ENCODE data around the gene GTPBP4.
"Not testable (repeated sequence)": the region's sequence is repeated elsewhere in the genome, so short reads cannot be mapped to it uniquely, and the experiment has no call there.

GTPBP4 gene

DNA sequence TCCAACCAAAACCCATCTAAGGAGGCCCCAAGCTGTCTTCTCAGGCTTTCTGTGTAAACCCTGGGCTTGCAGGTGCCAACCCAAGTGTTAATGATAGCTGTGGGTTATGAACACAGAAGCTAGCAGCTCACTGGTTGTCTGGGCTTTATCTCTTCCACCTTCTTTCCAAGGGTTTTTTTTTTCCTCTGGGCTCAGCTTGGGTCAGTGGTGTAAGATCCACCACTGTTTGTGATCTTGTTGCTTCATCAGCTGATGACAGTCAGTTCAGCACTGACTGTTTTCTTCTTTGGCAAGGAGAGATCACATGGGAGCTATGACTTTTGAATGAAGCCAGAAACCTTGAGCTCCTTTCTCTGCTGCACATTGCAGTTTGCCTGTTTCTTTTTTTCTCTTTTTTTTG lies 4.6 kb downstream of the GTPBP4 start:
- no peak for DNase-seq

DNA sequence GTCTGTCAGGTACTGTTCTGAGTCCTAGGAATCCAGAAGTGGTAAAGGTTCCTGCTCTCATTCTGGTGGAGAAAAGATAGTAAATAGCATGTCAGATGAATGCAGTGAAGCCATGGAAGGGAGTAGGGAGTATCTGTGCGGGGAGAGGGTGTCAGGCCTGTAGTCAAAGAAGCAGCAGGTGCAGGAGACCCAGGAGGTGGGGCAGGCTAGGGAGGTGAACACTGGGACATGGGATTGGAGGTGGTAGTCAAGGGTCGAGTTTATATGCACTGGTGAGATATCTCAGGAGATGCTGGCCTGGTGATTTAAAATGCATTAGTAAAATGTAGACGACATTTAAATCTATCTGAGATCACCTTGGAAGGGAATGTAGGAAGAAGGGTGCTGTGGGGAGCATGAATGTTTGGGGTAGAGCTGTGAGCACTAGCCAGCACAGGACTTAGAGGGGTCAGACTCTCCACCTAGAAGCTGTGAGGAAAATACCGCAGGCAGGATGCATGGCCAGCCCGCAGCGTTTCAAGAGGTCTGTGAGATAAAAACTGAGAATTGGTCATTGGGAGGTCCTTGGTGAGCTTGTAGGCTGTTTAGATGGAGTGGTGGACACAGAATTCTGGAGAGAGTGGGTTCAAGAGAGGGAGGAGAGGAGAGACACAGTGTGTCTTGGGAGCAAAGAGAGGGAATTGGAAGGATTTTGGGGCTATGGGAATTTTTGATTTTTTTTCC lies 6.8 kb downstream of the GTPBP4 start:
- DNase-seq = no peak

DNA sequence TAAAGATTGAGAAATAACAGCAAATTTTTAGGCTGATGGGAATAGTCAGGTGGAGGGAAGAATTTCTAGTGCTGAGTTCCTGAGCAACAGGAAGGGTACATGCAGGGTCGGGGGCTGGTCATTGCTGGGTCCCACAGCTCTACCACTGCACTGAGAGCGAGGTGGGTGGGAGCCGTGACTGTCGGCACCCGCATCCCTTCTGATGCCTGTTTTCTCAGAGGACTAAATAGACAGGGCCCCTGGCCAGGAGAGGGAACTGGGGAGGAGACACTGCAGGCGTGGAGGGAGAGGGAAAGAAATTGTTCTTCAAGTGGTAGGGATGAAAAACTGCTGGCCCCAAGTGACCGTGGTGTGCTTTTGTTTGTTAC lies 7.3 kb downstream of the GTPBP4 start:
- no peak for DNase-seq

DNA sequence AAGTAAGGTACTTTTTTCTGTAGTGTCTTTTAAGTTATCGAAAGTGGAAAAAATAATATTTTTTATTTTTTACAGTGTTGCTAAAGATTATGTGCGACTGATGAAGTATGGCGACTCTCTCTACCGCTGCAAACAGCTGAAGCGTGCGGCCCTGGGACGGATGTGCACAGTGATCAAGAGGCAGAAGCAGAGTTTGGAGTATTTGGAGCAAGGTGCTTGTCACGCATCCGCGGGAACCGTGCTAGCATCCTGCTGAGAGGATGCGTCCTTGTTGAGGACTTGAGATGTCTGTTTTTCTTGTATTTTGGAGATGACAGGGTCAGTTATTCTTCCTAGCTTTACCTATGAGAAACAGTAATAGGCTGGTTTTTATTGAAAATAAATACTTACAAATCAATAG lies 7.8 kb downstream of the GTPBP4 start:
- DNase-seq = no peak

DNA sequence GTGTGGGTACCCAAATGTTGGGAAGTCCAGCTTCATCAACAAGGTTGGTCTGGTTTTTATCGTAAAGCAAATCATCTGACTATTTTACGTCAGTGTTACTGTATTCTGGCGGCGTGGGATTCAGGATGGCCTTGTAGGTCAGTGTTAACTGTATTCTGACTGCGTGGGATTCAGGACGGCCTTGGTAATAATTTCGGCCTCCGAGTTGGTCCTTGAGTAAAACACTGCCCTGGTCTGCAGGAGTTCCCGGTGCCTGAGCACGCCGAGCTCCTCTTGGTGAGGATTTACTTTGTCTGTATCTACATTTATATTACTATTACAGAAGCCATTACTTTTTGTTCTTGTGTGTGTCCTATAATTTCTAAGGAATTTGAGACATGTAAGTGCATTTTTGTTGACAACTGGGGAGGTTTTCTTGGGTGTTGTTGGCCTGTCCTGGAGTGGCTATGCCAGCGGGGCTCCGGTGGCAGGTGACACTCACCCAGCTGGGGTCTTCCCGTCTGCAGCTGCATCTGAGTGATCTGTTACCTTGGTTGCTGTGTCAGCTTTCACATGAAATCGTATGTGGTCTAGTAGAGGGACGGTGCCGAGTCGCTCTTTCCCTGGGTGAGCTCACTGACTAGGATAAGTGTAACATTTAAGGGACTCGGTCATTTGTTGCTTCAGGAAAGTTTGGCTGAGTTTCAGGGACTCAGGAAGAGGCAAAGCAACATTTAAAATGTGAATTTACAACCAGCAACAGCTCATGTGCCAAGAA lies 9.2 kb downstream of the GTPBP4 start:
- no peak for DNase-seq

DNA sequence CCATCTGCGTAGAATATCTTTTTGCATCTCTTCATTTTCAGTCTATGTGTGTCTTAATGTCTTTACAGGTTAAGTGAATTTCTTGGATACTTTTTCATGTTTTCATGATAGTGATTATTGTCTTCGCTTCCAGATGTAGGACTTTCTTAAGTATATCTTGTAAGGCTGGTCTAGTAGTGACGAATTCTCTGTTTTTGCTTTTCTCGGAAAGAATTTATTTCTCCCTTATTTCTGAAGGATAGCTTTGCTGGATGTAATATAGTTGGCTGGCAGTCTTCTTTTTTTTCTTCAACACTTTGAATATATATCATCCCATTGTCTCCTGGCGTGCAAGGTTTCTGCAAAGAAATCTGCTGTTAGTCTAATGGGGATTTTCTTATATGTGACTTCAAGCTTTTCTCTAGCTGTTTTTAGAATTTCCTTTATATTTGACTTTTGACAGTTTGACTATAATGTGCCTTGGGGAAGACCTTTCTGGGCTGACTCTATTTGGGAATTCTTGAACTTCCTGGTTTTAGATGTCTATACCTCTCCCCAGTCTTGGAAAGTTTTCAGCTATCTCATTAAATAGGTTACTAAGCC lies 14.3 kb downstream of the GTPBP4 start:
- DNase-seq = no peak

DNA sequence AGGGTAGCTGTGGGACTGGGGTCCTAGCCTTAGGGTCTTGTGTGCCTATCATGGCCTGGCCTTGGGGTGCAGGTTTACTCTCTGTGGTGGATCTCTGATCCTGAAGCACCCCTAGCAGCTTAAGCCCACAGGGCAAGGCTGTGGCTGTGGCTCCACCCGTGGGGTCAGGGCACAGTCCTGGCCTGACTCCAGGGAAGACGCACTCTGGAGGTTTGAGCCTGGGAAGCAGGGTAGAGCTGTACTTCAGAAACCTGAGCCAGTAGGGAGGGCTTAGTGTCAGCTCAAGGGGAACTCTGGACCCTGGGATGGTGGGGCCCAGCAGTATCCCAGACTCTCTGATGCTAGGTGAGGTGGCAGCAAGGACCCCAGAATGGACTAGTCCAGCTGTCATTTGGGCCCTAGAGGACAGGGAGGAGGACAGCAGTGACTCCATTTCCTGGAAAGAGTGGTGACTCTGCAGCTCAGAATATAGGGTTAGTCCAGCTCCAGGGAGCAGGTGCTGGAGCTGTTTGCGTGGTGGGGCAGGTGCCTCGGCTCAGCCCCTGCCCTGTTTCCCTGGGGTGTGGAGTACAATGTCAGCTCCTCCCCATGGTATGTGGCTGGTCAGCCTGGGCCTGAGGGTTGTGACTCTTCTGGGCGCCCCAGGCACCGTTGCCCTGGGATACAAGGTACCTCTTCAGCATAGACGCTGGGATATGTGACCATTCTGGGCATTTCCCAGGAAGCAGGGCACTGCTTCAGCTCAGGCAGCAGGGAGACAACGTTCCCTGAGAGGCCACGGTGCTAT lies 15.8 kb downstream of the GTPBP4 start:
- no peak for DNase-seq

DNA sequence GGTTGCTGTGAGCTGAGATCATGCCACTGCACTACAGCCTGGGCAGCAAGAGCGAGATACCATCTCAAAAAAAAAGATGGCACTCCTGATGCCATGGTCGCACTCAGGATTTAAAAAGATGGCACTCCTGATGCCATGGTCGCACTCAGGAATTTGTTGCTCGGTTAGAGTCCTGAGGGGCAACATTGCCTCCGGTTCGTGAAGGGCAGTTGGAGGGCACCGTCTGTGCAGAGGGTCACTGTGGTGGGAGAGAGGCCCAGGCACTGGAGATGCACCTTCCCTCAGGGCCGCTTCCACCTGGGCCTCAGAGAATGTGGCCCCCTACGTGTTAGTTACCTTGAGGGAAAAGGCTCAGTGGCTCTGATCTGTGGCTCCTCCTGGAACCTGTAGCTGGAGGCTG lies 18.3 kb downstream of the GTPBP4 start:
- DNase-seq = no peak

DNA sequence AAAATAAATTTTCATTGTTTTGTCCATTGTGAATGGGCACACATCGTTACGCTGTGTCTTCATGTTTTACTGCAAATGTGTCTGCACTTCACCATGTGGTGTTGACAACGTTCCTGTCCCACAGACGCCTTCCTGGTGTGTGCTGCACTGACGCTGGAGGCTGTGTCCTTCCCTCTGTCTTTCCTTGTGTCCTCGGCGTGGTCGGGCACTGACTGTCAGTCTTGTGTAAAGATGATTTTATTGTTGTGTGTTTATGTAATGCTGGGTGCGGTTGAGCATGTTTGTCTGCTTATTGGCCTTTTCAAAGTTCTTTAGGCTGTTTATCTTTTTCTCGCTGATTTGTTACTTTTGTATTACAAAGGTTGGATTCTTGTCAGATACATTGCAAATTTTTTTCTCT lies 19.3 kb downstream of the GTPBP4 start:
- DNase-seq = no peak

DNA sequence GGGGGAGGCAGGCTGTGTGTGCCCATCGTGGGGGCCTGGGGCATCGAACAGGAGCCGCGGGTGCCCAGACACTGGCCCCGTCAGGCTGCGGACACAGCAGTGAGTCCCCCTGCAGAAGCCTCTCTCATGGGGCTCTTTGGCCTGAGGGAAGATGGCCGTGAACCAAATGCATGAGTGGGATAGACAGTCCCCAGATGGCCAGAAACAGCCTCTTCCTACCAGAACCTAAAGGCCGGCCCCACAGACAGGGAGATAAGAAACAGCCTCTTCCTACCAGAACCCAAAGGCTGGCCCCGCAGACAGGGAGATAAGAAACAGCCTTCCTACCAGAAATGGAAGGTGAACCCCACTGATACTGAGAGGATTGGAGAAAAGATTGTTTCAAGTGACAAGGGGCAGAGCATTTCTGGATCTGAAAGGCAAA lies 20.8 kb downstream of the GTPBP4 start:
- no peak for DNase-seq

DNA sequence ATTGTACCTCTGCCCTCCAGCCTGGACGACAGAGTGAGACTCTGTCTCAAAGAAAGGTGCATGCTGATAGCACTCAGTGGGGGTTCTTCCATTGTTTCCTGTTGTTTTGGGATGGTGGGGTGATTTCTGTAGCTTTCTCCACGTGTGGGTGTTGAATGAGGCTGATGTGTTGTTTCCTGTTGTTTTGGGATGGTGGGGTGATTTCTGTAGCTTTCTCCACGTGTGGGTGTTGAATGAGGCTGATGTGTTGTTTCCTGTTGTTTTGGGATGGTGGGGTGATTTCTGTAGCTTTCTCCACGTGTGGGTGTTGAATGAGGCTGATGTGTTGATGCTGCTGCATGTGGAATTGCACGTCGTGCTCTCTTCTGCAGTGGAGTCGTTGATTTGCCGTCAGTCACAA lies 21.7 kb downstream of the GTPBP4 start:
- DNase-seq = not testable (repeated sequence)

DNA sequence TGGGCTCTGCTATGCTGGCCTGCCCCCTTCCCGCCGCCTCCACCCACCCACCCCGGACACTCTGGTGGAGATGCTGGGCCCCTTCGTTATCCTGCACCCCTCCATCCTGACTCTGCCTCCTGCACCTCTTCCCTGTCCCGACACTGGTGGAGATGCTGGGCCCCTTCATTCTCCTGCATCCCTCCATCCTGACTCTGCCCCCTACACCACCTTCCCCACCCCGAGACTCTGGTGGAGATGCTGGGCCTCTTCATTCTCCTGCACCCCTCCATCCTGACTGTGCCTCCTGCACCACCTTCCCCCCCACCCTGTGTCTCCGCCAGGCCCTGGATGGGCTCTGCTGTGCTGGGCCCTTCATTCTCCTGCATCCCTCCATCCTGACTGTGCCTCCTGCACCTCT lies 22.5 kb downstream of the GTPBP4 start:
- DNase-seq = no peak

DNA sequence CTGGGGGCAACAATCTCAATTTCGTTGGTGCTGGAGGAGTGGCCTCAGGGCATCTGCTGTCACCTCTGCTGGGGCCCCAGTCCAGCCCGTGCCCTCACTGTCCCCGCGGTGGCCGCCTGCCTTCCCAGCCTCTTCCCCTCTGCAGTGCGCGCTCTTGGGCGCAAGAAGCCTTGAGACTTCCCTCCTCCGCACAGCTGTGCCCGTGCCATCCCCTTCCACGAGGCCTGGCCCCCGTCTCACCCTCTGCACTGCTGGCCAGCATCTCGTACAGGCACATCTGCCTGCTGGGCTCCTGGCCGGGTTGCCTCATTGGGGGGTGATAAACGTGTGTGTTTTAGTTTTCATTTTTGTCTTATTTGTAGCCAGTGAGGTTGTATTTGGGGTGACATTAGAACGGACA lies 23.5 kb downstream of the GTPBP4 start:
- no peak for DNase-seq

DNA sequence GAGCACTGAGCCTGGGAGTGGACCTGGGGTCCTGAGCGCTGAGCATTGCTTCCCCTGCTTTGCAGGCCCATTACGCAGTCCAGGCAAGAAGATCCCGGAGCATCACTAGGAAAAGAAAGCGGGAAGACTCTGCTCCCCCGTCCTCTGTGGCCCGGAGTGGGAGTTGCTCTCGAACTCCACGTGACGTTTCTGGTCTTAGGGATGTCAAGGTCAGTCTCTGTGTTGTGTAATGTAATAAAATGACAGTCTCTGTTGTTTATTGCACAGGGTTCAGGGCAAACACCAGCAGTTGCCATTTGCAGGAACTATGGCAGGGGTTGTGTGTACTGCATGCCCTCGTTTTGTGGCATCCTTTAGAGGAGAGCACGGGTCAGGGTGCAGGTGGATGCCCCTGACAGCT lies 27.5 kb downstream of the GTPBP4 start:
- no peak for DNase-seq

DNA sequence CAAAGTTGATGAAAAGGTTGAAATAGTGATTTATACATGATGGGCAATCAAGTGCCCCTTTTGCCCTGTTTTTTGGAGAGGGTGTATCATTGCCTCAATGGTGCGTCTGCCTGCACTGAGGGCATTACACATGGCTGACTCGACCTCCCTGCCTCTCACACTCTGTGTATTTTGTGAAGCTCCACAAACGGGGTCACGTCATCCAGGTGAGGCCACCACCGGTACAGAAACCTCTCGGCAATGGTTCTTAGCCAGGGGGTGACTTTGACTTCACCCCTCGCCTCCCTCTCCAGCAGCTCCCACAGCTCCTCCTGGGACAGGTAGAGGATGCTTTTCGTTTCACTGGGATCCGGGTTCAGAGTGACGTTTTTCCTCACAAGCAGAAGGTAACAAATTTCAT lies 31.1 kb downstream of the GTPBP4 start:
- no peak for DNase-seq

DNA sequence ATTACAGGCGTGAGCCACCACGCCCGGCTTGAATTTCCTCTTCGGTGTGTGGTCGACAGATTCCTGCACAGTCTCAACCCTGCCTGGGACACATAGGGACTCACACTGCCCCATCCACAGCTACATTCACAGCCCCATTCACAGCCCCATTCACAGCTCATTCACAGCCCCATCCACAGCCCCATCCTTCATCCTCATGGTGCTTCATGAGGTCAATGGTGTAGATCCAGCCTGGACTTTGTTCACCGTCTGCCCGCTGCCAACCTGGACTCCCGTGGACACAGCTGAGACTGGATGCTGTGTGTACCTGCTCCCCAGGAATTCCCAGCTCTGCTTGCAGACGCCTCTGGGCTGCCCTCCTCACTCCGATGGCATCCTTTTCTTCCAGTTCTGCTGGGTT lies 32.2 kb downstream of the GTPBP4 start:
- DNase-seq = no peak

DNA sequence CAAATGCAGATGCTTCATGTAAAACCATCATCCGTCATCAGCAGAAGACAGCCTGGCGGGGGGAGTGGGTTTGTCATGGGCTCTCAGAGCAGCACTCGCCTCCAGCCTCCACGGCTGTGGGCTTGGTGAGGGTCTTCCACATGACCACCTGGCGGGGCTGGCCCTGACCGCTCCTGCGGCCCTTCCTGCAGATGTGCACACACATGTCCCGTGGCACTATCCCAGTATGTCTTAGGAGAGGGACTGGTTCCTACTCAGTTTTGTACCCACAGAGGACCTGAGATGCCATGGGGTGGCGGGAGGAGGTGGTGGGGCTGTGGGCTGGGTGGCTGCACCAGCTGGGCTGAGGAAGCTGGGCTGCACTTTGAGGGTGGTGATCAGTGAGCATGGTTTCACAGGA lies 32.7 kb downstream of the GTPBP4 start:
- DNase-seq = no peak

DNA sequence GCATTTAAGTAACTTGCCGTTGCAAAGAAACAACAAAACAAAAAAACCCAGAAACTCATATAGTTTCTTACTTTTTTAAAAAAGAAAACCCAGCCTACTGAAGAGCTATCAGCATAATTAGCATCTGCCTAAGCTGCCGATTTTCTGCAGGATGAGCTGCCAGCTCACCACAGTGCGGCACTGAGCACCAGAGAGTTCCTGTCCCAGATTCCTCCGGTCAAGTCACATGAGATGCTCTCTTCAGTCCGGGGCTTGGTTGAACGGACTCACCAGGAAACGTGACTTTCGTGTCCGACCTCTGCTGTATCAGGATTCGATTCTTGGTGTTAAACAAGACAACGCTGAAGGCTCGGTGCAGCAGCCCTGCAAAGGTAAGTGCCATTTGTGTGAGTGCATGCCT lies 34.2 kb downstream of the GTPBP4 start:
- DNase-seq = no peak

DNA sequence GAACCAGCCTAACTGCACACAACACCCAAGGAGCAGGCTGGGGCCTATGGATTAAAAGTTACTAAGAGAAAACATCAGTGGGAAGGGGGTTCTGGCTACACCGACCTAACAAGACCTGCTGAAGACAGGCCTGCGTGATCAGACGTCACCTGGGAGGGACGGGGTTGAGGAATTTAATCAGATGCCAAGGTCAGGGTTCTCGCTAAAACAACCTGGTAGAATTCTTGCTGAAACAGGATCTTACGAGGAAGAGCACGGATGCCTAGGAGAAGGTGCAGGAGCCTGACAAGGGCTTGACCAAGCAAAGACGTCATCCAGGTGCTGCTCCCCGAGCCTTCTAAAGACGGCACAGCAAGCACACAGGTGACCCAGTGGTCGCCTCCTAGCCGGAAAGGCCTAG lies 35.9 kb downstream of the GTPBP4 start:
- DNase-seq = no peak

DNA sequence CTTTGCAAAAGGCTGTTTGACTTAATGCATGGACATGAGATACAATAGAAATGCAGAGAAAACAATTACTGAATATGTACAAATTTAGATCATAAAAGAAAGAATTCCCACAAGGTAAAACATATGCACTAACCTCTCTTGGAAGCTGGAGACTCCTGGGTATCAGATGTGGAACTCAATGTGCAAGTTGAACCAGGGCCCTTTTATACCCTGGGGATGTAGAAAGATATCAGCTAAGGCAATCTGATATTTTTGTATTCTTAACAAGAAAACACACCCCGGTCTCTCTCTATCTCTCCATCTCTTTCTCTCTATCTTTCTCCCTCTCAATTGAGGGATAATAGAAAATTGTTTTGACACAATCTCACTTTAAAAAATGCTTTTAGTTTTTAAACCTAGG lies 37.4 kb downstream of the GTPBP4 start, which contains the start of gene IDI2:
Gene IDI2, minus strand, starts transcription at position 177 of the 400 bp plus-strand sequence. CDS start 1,136 bp downstream, outside the sequence.
- DNase-seq = no peak

DNA sequence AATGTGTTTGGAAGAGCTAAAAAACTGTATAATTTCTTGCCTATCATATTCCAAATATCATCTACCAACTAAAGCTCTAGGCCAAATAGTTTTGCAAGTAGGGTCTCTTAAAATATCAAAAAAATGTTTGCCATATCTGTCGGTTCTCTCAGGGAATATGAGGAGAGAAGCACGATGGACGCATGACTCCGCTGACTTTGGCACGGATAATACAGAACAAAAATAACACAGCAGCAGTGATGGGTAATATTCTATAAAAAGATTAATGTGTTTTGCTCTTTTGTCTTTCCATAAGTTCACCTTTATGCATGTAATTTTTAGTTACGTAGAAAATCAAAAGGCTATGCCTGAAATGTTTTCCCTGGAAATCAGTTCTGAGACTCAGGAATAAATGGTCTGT lies 38.3 kb downstream of the GTPBP4 start:
- DNase-seq = no peak

DNA sequence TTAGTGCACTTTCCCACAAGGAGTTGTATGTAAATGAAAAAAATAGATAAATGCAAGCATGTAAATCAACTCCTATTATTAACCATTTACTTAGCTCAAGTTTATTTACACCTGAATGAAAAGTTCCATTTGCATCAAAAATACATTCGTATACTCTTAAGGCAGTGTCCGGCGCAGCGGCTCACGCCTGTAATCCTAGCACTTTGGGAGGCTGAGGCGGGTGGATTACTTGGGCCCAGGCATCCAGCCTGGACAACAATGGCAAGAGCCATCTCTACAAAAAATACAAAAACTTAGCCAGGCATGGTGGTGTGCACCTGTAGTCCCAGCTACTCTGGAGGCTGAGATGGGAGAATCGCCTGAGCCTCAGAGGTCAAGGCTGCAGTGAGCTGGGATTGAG lies 41.6 kb downstream of the GTPBP4 start:
- DNase-seq = no peak

DNA sequence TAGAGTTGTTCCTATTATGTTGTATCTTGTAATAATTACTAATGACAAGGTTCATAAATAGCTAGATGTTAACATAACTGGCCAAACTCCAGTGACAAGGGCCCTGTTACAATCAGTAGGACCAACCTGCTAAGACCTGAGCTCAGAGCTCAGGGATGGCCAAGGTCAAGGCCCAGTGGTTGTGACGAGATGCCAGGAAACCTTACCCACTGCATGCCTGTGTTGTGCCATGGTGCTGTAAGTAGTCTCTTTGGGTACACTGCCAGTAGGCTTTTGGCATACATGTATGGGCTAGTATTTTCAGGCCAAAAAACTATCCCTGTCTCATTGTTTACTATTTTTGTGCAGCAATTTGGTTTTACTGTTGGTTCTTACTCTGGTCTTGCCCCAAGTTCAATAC lies 45.4 kb downstream of the GTPBP4 start:
- no peak for DNase-seq
